WERI-Rb-1 (cell line): ENCODE results near the gene DENND1B.

Experiments used
- DNase-seq: peaks from one replicate; pipeline ENCODE4 v3.0.0-alpha.2; 2020
- H3K27ac ChIP-seq: fragments of 250-450 bp; sonication (Bioruptor Pico); 2 replicates; pipeline ENCODE4 v1.5.1; 2020; ENCODE audit warnings: mild to moderate bottlenecking, moderate library complexity
- H3K27me3 ChIP-seq: fragments of 250-450 bp; sonication (Bioruptor Pico); 2 replicates; pipeline ENCODE4 v1.5.1; 2021; ENCODE audit warnings: mild to moderate bottlenecking, low read depth, moderate library complexity; ENCODE audit not compliant: insufficient read depth, severe bottlenecking
- H3K36me3 ChIP-seq: fragments of 250-450 bp; sonication (Bioruptor Pico); 2 replicates; pipeline ENCODE4 v1.5.1; 2020; ENCODE audit warnings: mild to moderate bottlenecking, moderate library complexity
- H3K4me3 ChIP-seq: 2 replicates; pipeline ENCODE4 v1.5.1; 2011; ENCODE audit warnings: low read depth, mild to moderate bottlenecking, control low read depth, low read length
- H3K9me3 ChIP-seq: fragments of 250-450 bp; sonication (Bioruptor Pico); 2 replicates; pipeline ENCODE4 v1.5.1; 2021; ENCODE audit warnings: mild to moderate bottlenecking, moderate library complexity; ENCODE audit not compliant: severe bottlenecking
- CTCF ChIP-seq: IDR thresholded peaks from 2 replicates; pipeline ENCODE4 v1.5.1; 2011; ENCODE audit warnings: low read depth, mild to moderate bottlenecking, control low read depth, inconsistent platforms, low read length

Gene DENND1B

DNA sequence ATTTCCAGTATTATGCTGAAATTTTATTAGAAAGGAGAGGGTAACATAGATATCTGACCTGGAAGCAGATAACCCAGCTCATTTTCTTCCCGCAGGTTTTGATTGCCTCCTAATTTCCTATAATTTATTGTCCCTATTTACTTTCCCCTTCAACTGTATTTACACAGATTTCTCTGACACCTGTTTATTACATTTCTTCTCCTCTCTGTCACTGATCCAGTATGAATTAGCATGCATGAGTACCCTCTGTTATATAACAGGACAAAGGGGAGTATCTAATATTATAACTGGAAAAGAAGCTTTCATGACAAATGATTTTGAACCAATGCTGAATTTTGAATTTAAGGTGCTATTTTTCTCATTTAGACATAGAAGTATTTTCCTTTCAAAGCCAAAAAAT lies 37.4 kb downstream of the DENND1B start:
- Histone ChIP-seq H3K27me3 (no peaks in the 10 kb centered on the region), H3K4me3 (no peak overlapping the region), H3K9me3 (no peaks in the 10 kb centered on the region), H3K27ac (no peak overlapping the region), H3K36me3 (no peaks in the 10 kb centered on the region)
- no peak for TF ChIP-seq CTCF
- no peak for DNase-seq

GRCh38 chr1:197736685-197737084 lies 38.6 kb downstream of the DENND1B start:
- Histone ChIP-seq H3K27ac (no peak overlapping the region), H3K9me3 (no peaks in the 10 kb centered on the region)

DNA sequence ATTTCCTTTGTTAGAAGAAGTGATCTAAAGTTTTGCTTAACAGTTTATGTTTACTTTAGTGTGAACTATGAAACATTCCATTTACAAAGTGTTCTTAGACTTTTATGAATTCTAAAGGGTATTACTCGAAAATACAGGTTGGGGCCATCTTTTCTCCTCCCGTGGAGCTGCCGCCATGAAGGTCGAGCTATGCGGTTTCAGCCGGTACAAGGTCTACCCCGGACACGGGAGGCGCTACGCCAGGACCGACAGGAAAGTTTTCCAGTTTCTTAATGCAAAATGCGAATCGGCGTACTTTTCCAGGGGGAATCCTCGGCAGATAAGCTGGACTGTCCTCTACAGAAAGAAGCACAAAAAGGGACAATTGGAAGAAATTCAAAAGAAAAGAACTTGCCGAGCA lies 39.8 kb downstream of the DENND1B start:
- Histone ChIP-seq H3K27me3 (no peaks in the 10 kb centered on the region), H3K9me3 (no peaks in the 10 kb centered on the region), H3K27ac (no peak overlapping the region), H3K4me3 (no peak overlapping the region), H3K36me3 (no peaks in the 10 kb centered on the region)
- TF ChIP-seq CTCF: no peak
- no peak for DNase-seq

More at GRCh38 chr1:197736685-197737084, 38.6 kb downstream of the DENND1B start:
- H3K4me3 ChIP-seq: no peak overlapping the region
- no peak for DNase-seq
- TF ChIP-seq CTCF: no peak
- no peaks in the 10 kb centered on the region for H3K36me3 ChIP-seq
- no peaks in the 10 kb centered on the region for H3K27me3 ChIP-seq

DNA sequence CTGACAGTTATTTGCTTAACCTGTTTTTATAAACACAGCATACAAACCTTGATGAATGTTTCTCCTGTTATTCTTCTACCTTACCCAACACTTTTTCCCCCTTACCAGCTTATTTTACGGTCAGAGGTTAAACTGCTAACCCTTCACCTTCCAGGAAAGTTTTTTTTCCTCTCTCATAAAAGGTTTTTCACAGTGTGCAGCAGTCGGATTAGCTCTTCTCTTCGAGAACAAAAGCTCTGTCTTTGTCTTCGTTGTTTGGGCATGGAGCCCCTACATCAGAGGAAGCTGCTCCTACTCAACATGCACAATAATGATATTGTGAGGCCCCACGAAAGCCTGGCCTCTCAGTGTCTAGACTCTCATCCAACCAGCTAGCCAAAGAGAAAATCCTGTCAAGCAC lies 42.0 kb downstream of the DENND1B start:
- H3K36me3 ChIP-seq: no peaks in the 10 kb centered on the region
- no peaks in the 10 kb centered on the region for H3K9me3 ChIP-seq
- no peaks in the 10 kb centered on the region for H3K27me3 ChIP-seq
- no peak for TF ChIP-seq CTCF
- H3K27ac ChIP-seq: no peak overlapping the region
- H3K4me3 ChIP-seq: no peak overlapping the region
- DNase-seq: no peak

DNA sequence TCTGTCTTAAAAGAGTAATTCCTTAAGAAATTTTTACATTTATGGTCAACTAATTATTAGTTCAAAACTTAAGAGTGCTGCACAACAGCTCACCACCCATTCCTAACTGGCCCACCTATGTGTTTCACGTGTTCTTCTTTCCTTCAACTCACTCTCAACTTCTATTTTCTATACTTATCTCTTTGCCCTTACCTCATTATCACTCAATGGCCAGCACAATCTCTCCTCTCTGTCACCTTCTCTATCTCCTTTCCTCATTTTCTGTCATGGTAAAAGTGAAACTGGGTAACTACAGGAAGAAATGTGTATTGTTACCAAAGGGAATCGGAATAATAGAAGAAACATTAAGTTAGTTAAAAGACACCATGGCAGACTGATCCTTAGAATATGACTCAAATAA lies 43.1 kb downstream of the DENND1B start:
- Histone ChIP-seq H3K9me3 (no peaks in the 10 kb centered on the region), H3K27ac (no peak overlapping the region), H3K27me3 (no peaks in the 10 kb centered on the region), H3K36me3 (no peaks in the 10 kb centered on the region), H3K4me3 (no peak overlapping the region)
- DNase-seq: no peak
- TF ChIP-seq CTCF: no peak

- Histone ChIP-seq H3K36me3 (no peaks in the 10 kb centered on the region), H3K27me3 (no peaks in the 10 kb centered on the region)
Measured at GRCh38 chr1:197731449-197731848, 43.8 kb downstream of the DENND1B start.

More at GRCh38 chr1:197731449-197731848, 43.8 kb downstream of the DENND1B start:
- Histone ChIP-seq H3K27ac (no peak overlapping the region), H3K4me3 (no peak overlapping the region), H3K9me3 (no peaks in the 10 kb centered on the region)
- DNase-seq: no peak
- TF ChIP-seq CTCF: no peak
